Activated CD4-positive, alpha-beta T cell treated with anti-CD3 and anti-CD28 coated beads, Interleukin-2, amount 10 ng/mL, durations not matched to agents 24 days and 14 days (primary cell): ENCODE results near the gene SEMA3B. TPM values are rescaled to one million over a fixed set of nuclear protein-coding genes. Genes with fewer than 3 reads are reported as not detected.
"Not testable (repeated sequence)": the region's sequence is repeated elsewhere in the genome, so short reads cannot be mapped to it uniquely, and the experiment has no call there.

ENCODE experiments used
- DNase-seq: peaks from one replicate; pipeline ENCODE4 v3.0.0; 2022
- H3K27ac Mint-ChIP-seq: one replicate; pipeline ENCODE4 v1.8.0; 2022; ENCODE audit warnings: mild to moderate bottlenecking, mixed read lengths
- H3K27me3 Mint-ChIP-seq: one replicate; pipeline ENCODE4 v1.8.0; 2022; ENCODE audit warnings: mixed read lengths
- H3K36me3 Mint-ChIP-seq: one replicate; pipeline ENCODE4 v1.8.0; 2022; ENCODE audit warnings: low read depth, mild to moderate bottlenecking, mixed read lengths
- H3K4me1 Mint-ChIP-seq: one replicate; pipeline ENCODE4 v1.8.0; 2021; ENCODE audit warnings: mixed read lengths
- H3K4me3 Mint-ChIP-seq: one replicate; pipeline ENCODE4 v1.8.0; 2022; ENCODE audit warnings: mild to moderate bottlenecking, moderate library complexity, mixed read lengths
- H3K9me3 Mint-ChIP-seq: one replicate; pipeline ENCODE4 v1.8.0; 2021; ENCODE audit warnings: mixed read lengths
- intact Hi-C: fragments of 100-400 bp; cut with micrococcal nuclease; formaldehyde crosslinking; loops from one replicate; pipeline ENCODE4 v1.15.1; 2023
- total RNA-seq: library from RNA; stranded (reverse); gene quantifications from 2 replicates; pipeline ENCODE4 v1.2.3, GENCODE V29; 2022

SEMA3B gene
- total RNA-seq, 1 donor from 2014 or later: 0.82 TPM

GRCh38 chr3:50242851-50243542 is 25.9 kb upstream of the SEMA3B start:
- peak overlapping the region; percentile 95 for H3K27ac Mint-ChIP-seq
- peak; percentile 75 for DNase-seq
- peak overlapping the region; percentile 78 for H3K4me3 Mint-ChIP-seq
- no peaks in the 10 kb centered on the region for H3K9me3 Mint-ChIP-seq
- H3K36me3 Mint-ChIP-seq: peaks cover 23% of the 10 kb centered on the region
- intact Hi-C loops: loop anchor here (1.0 kb wide), 1 partner anchor 28 kb away; no protein-coding TSS in a partner anchor
- H3K4me1 Mint-ChIP-seq: peaks cover 72% of the 10 kb centered on the region
- no peaks in the 10 kb centered on the region for H3K27me3 Mint-ChIP-seq

- Mint-ChIP-seq H3K9me3 (no peaks in the 10 kb centered on the region), H3K36me3 (peaks cover 24% of the 10 kb centered on the region), H3K27me3 (no peaks in the 10 kb centered on the region), H3K27ac (peak overlapping the region; percentile 95), H3K4me3 (peak overlapping the region; percentile 78), H3K4me1 (peaks cover 71% of the 10 kb centered on the region)
- intact Hi-C loops: no loop called here
- no peak for DNase-seq
These were observed 25.4 kb upstream of the SEMA3B start for GRCh38 chr3:50243543-50243895.

- intact Hi-C loops, H3K9me3 Mint-ChIP-seq, DNase-seq, H3K27me3 Mint-ChIP-seq: not testable (repeated sequence)
- H3K27ac Mint-ChIP-seq: peak overlapping the region; percentile 92
- H3K4me1 Mint-ChIP-seq: peaks cover 58% of the 10 kb centered on the region
- H3K4me3 Mint-ChIP-seq: peak overlapping the region; percentile 86
- peaks cover 15% of the 10 kb centered on the region for H3K36me3 Mint-ChIP-seq
These were observed 24.1 kb upstream of the SEMA3B start for GRCh38 chr3:50244813-50245212.

GRCh38 chr3:50245251-50245745 is 23.6 kb upstream of the SEMA3B start:
- no peaks in the 10 kb centered on the region for H3K9me3 Mint-ChIP-seq
- H3K4me1 Mint-ChIP-seq: peaks cover 56% of the 10 kb centered on the region
- peaks cover 11% of the 10 kb centered on the region for H3K36me3 Mint-ChIP-seq
- no peaks in the 10 kb centered on the region for H3K27me3 Mint-ChIP-seq
- peak overlapping the region; percentile 86 for H3K4me3 Mint-ChIP-seq
- peak overlapping the region; percentile 92 for H3K27ac Mint-ChIP-seq
- DNase-seq: no peak
- intact Hi-C loops: no loop called here

GRCh38 chr3:50245831-50246516 is 23.0 kb upstream of the SEMA3B start:
- Mint-ChIP-seq H3K9me3 (no peaks in the 10 kb centered on the region), H3K36me3 (peaks cover 12% of the 10 kb centered on the region), H3K27ac (peak overlapping the region; percentile 92), H3K27me3 (no peaks in the 10 kb centered on the region), H3K4me3 (peak overlapping the region; percentile 86), H3K4me1 (peaks cover 57% of the 10 kb centered on the region)
- peak; percentile 98 for DNase-seq
- intact Hi-C loops: loop anchor here (1.0 kb wide), 5 partner anchors 8 to 54 kb away; no protein-coding TSS in a partner anchor

- intact Hi-C loops: loop anchor here (1.0 kb wide), 5 partner anchors 8 to 54 kb away; no protein-coding TSS in a partner anchor
- Mint-ChIP-seq H3K4me3 (peak overlapping the region; percentile 86), H3K36me3 (peaks cover 14% of the 10 kb centered on the region), H3K27me3 (no peaks in the 10 kb centered on the region), H3K4me1 (peaks cover 57% of the 10 kb centered on the region), H3K27ac (peak overlapping the region; percentile 92), H3K9me3 (no peaks in the 10 kb centered on the region)
- DNase-seq: peak; percentile 94
These were observed 22.4 kb upstream of the SEMA3B start for GRCh38 chr3:50246517-50246954.

GRCh38 chr3:50248387-50248786 is 20.6 kb upstream of the SEMA3B start:
- DNase-seq: no peak
- peak overlapping the region; percentile 64 for H3K4me3 Mint-ChIP-seq
- peaks cover 43% of the 10 kb centered on the region for H3K4me1 Mint-ChIP-seq
- no peaks in the 10 kb centered on the region for H3K27me3 Mint-ChIP-seq
- intact Hi-C loops: no loop called here
- no peaks in the 10 kb centered on the region for H3K9me3 Mint-ChIP-seq
- H3K36me3 Mint-ChIP-seq: peaks cover 13% of the 10 kb centered on the region
- H3K27ac Mint-ChIP-seq: peak overlapping the region; percentile 85

- intact Hi-C loops: no loop called here
- H3K36me3 Mint-ChIP-seq: peaks cover 18% of the 10 kb centered on the region
- peaks cover 35% of the 10 kb centered on the region for H3K4me1 Mint-ChIP-seq
- no peak overlapping the region for H3K27ac Mint-ChIP-seq
- no peaks in the 10 kb centered on the region for H3K9me3 Mint-ChIP-seq
- no peak overlapping the region for H3K4me3 Mint-ChIP-seq
- no peaks in the 10 kb centered on the region for H3K27me3 Mint-ChIP-seq
- DNase-seq: no peak
These were observed 19.5 kb upstream of the SEMA3B start for GRCh38 chr3:50249457-50249856.

- DNase-seq: no peak
- intact Hi-C loops: no loop called here
- Mint-ChIP-seq H3K9me3 (no peaks in the 10 kb centered on the region), H3K27me3 (no peaks in the 10 kb centered on the region), H3K4me1 (peaks cover 28% of the 10 kb centered on the region), H3K27ac (peak overlapping the region; percentile 37), H3K36me3 (peaks cover 20% of the 10 kb centered on the region), H3K4me3 (no peak overlapping the region)
These were observed 18.4 kb upstream of the SEMA3B start for GRCh38 chr3:50250514-50250913.

- H3K4me3 Mint-ChIP-seq: no peak overlapping the region
- intact Hi-C loops: no loop called here
- DNase-seq: no peak
- no peaks in the 10 kb centered on the region for H3K27me3 Mint-ChIP-seq
- peaks cover 24% of the 10 kb centered on the region for H3K4me1 Mint-ChIP-seq
- H3K36me3 Mint-ChIP-seq: peaks cover 21% of the 10 kb centered on the region
- peak overlapping the region; percentile 80 for H3K27ac Mint-ChIP-seq
- H3K9me3 Mint-ChIP-seq: no peaks in the 10 kb centered on the region
These were observed 17.7 kb upstream of the SEMA3B start for GRCh38 chr3:50251220-50251619.

- Mint-ChIP-seq H3K36me3 (peaks cover 39% of the 10 kb centered on the region), H3K9me3 (no peaks in the 10 kb centered on the region), H3K4me3 (no peak overlapping the region), H3K27me3 (no peaks in the 10 kb centered on the region), H3K27ac (no peak overlapping the region), H3K4me1 (peaks cover 12% of the 10 kb centered on the region)
- no peak for DNase-seq
- intact Hi-C loops: no loop called here
These were observed 14.2 kb upstream of the SEMA3B start for GRCh38 chr3:50254577-50255250.

GRCh38 chr3:50255251-50255615 is 13.7 kb upstream of the SEMA3B start:
- H3K36me3 Mint-ChIP-seq: peaks cover 39% of the 10 kb centered on the region
- intact Hi-C loops: no loop called here
- peaks cover 11% of the 10 kb centered on the region for H3K4me1 Mint-ChIP-seq

GRCh38 chr3:50256978-50257890 is 11.7 kb upstream of the SEMA3B start:
- H3K9me3 Mint-ChIP-seq: no peaks in the 10 kb centered on the region
- peak; percentile 80 for DNase-seq
- H3K36me3 Mint-ChIP-seq: peaks cover 34% of the 10 kb centered on the region
- H3K4me3 Mint-ChIP-seq: no peak overlapping the region
- H3K27ac Mint-ChIP-seq: no peak overlapping the region
- intact Hi-C loops: no loop called here
- no peaks in the 10 kb centered on the region for H3K27me3 Mint-ChIP-seq
- peaks cover 5% of the 10 kb centered on the region for H3K4me1 Mint-ChIP-seq

More at GRCh38 chr3:50255251-50255615, 13.7 kb upstream of the SEMA3B start:
- no peak for DNase-seq
- Mint-ChIP-seq H3K27ac (no peak overlapping the region), H3K9me3 (no peaks in the 10 kb centered on the region), H3K27me3 (no peaks in the 10 kb centered on the region), H3K4me3 (no peak overlapping the region)
